Osteoblast (primary cell): ENCODE results near the gene ENOX2. TPM values are rescaled to one million over a fixed set of nuclear protein-coding genes. Genes with fewer than 3 reads are reported as not detected.

Experiments
- DNase-seq: peaks from one replicate; pipeline ENCODE4 v3.0.0; 2011; ENCODE audit warnings: low spot score, mixed read lengths; ENCODE audit not compliant: insufficient read length; ENCODE audit errors: missing footprints
- H2AFZ ChIP-seq: 2 replicates; pipeline ENCODE4 v1.6.0; 2011; ENCODE audit warnings: mild to moderate bottlenecking, low read length
- H3K27ac ChIP-seq: 2 replicates; pipeline ENCODE4 v1.5.1; 2011; ENCODE audit warnings: mild to moderate bottlenecking, low read depth, low read length, moderate library complexity
- H3K27me3 ChIP-seq: 2 replicates; pipeline ENCODE4 v1.6.0; 2012; ENCODE audit warnings: mild to moderate bottlenecking, control low read depth, inconsistent platforms, low read length, moderate library complexity; ENCODE audit not compliant: insufficient read depth
- H3K36me3 ChIP-seq: 2 replicates; pipeline ENCODE4 v1.5.1; 2011; ENCODE audit warnings: mild to moderate bottlenecking, low read length, control low read depth, moderate library complexity; ENCODE audit not compliant: insufficient read depth
- H3K4me1 ChIP-seq: 2 replicates; pipeline ENCODE4 v1.5.1; 2011; ENCODE audit warnings: mild to moderate bottlenecking, low read length, control low read depth, moderate library complexity; ENCODE audit not compliant: insufficient read depth
- H3K4me2 ChIP-seq: 2 replicates; pipeline ENCODE4 v1.6.0; 2011; ENCODE audit warnings: mild to moderate bottlenecking, low read length; ENCODE audit not compliant: insufficient read depth
- H3K4me3 ChIP-seq: fragments of 200-600 bp; sonication (generic); 3 replicates; pipeline ENCODE4 v1.5.1; 2012; ENCODE audit warnings: mild to moderate bottlenecking, low read length, inconsistent platforms; ENCODE audit not compliant: insufficient read depth
- H3K79me2 ChIP-seq: 2 replicates; pipeline ENCODE4 v1.6.0; 2012; ENCODE audit warnings: mild to moderate bottlenecking, low read length, control low read depth, inconsistent platforms; ENCODE audit not compliant: insufficient read depth
- H3K9me3 ChIP-seq: 2 replicates; pipeline ENCODE4 v1.5.1; 2011; ENCODE audit warnings: low read depth, low read length, control low read depth
- H4K20me1 ChIP-seq: 2 replicates; pipeline ENCODE4 v1.6.0; 2012; ENCODE audit warnings: mild to moderate bottlenecking, low read length, control low read depth; ENCODE audit not compliant: insufficient read depth
- total RNA-seq: library from RNA; depleted of rRNA; stranded (reverse); fragments of >200 nt; gene quantifications from 2 replicates; pipeline ENCODE4 v1.2.3, GENCODE V29; 2012
- TF ChIP-seq, protein P1 (sequence below): IDR thresholded peaks from 2 replicates; pipeline ENCODE4 v1.5.1; 2011; ENCODE audit warnings: mild to moderate bottlenecking, low read depth, low read length, moderate library complexity; ENCODE audit errors: extremely low read depth

Gene ENOX2
- total RNA-seq, 1 donor, result 8.0 TPM

DNA sequence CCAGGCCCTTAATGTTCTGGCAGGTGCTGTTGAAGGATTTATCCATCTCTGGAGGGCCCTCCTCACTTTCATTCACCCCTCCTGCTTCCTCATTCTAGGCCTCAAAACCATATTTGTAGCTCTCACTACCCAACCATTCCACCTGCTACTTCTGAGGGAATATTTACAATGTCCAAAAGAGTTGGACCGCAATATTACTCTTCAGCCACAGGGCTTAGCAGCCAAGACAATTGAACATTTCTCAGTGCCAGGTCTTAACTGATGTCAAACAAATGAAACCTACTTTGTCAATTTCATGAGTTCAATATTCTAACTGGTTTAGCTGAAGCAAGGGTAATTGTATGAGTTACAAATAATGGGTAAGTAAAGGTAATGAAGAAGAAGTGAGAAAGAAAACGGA is 113.2 kb downstream of the ENOX2 start:
- Histone ChIP-seq H3K4me1 (no peaks in the 10 kb centered on the region), H2AFZ (no peak overlapping the region), H3K27me3 (no peaks in the 10 kb centered on the region), H3K9me3 (no peaks in the 10 kb centered on the region), H3K36me3 (no peaks in the 10 kb centered on the region), H3K79me2 (no peaks in the 10 kb centered on the region), H4K20me1 (no peaks in the 10 kb centered on the region), H3K27ac (no peak overlapping the region), H3K4me2 (no peak overlapping the region), H3K4me3 (no peak overlapping the region)
- peak; percentile 3 for DNase-seq
- TF ChIP-seq, protein P1, sequence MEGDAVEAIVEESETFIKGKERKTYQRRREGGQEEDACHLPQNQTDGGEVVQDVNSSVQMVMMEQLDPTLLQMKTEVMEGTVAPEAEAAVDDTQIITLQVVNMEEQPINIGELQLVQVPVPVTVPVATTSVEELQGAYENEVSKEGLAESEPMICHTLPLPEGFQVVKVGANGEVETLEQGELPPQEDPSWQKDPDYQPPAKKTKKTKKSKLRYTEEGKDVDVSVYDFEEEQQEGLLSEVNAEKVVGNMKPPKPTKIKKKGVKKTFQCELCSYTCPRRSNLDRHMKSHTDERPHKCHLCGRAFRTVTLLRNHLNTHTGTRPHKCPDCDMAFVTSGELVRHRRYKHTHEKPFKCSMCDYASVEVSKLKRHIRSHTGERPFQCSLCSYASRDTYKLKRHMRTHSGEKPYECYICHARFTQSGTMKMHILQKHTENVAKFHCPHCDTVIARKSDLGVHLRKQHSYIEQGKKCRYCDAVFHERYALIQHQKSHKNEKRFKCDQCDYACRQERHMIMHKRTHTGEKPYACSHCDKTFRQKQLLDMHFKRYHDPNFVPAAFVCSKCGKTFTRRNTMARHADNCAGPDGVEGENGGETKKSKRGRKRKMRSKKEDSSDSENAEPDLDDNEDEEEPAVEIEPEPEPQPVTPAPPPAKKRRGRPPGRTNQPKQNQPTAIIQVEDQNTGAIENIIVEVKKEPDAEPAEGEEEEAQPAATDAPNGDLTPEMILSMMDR, result no peak

DNA sequence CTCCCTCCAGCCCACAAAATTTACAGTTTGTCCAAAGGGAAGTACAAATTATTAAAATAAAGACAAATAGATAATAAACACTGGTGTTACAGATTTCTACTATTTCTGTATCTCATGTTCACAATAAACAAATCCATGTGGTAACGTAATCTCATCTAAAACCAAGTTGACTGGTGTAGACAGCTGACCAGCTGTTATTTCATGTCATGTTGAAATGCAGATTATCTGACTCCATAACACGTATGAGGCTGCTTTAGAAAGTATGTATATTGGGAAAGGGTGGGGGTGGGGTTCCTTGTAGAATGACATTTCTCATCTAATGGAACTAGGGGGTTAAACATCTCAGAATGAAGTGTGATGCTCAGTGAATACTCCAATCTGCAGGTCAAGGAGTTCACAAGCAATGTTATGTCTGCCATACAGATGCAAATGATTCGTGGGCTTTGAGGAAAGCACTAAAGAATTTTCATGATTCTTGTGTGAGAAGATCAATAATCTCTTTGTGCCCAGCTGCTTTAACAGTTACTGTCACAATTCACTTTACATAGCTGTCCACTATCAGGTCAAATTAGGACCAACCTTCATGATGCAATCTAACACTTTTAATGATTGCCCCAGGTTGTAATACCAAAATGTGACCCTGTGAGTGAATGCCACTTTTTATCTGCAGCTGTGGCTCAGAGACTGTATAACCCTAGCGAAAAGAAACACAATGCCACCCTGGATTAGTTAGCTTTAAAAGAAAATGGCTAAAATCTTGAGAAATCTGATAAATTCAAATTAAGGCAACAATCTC is 114.0 kb downstream of the ENOX2 start:
- no peaks in the 10 kb centered on the region for H3K79me2 ChIP-seq
- TF ChIP-seq, protein P1, result no peak
- no peaks in the 10 kb centered on the region for H3K4me1 ChIP-seq
- H3K36me3 ChIP-seq, result no peaks in the 10 kb centered on the region
- H2AFZ ChIP-seq, result no peak overlapping the region
- peak; percentile 9 for DNase-seq
- H3K4me2 ChIP-seq, result no peak overlapping the region
- H3K27me3 ChIP-seq, result no peaks in the 10 kb centered on the region
- H3K9me3 ChIP-seq, result no peaks in the 10 kb centered on the region
- no peak overlapping the region for H3K4me3 ChIP-seq
- no peak overlapping the region for H3K27ac ChIP-seq
- H4K20me1 ChIP-seq, result no peaks in the 10 kb centered on the region

DNA sequence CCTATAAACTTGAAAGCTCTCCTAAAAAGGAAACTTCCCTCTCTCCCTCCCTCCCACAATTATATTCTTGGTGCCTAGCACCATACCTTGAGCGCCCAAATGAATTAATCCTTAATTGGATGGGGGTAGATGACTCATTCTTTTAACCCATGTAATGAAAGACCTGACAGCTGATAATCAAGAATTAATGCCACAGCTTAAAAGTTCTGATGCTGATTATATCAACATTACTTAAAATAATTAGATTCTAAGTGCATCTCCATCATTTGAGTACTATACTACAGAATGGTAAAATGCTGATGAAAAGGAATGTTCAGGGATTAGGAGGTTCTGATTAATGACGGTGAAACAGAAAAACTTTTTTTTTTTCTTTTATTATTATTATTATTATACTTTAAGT is 117.0 kb downstream of the ENOX2 start:
- DNase-seq, result no peak
- TF ChIP-seq, protein P1, result no peak
- no peaks in the 10 kb centered on the region for H3K4me1 ChIP-seq
- no peaks in the 10 kb centered on the region for H3K9me3 ChIP-seq
- no peak overlapping the region for H3K4me2 ChIP-seq
- no peaks in the 10 kb centered on the region for H3K79me2 ChIP-seq
- H3K36me3 ChIP-seq, result no peaks in the 10 kb centered on the region
- H3K27ac ChIP-seq, result no peak overlapping the region
- no peaks in the 10 kb centered on the region for H4K20me1 ChIP-seq
- no peak overlapping the region for H2AFZ ChIP-seq
- no peak overlapping the region for H3K4me3 ChIP-seq
- H3K27me3 ChIP-seq, result no peaks in the 10 kb centered on the region

DNA sequence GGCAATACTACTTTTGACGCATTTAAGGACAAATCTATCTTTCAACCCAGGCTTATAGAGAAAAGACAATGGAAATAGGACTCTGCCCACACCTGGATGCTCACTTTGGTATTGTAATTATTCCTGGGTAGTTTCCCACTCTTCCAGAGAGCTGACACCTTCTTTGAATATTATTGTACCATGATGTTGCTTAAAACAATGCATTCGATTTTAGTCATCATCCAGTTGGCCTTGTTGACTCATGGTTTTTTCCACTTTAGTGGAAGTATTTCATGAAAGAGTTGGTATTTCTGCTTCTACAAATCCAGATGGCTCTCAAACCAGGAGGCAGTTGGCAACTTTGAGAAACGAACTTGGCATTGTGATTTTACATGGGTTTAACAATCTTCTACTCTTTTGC is 124.2 kb downstream of the ENOX2 start:
- Histone ChIP-seq H3K27ac (no peak overlapping the region), H3K79me2 (no peaks in the 10 kb centered on the region), H4K20me1 (no peaks in the 10 kb centered on the region), H3K9me3 (no peaks in the 10 kb centered on the region), H3K27me3 (no peaks in the 10 kb centered on the region), H2AFZ (no peak overlapping the region), H3K4me2 (no peak overlapping the region), H3K4me3 (no peak overlapping the region), H3K4me1 (no peaks in the 10 kb centered on the region), H3K36me3 (no peaks in the 10 kb centered on the region)
- TF ChIP-seq, protein P1, result no peak
- no peak for DNase-seq
